ENCODE results near the gene MAGEB17. TPM values are rescaled to one million over a fixed set of nuclear protein-coding genes. Genes with fewer than 3 reads are reported as not detected.
"Not testable (repeated sequence)": the region's sequence is repeated elsewhere in the genome, so short reads cannot be mapped to it uniquely, and the experiment has no call there.

MAGEB17 gene
- total RNA-seq, result not detected in 2 replicates

DNA sequence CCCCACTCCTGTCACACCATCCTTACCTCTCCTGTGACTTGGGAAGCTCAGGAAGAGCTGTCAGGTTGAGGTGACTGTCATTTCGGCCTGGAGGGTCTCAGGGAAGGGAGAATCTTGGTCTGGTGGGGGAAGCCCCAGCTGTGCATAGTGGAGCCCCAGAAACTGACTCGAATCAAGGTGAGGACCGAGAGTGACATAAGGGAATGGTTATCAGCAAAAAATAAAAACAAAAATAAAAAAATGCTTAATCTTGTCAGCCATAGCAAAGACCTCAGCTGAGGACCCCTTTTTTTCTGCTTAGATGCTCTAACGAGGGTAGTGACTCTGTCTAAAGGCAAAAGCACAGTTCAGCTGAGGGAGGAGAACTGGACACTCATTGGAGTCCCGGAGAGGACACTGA is at the start of gene MAGEB17:
Gene MAGEB17, plus strand, starts transcription at position 301 of the 400 bp plus-strand sequence. CDS start 2,902 bp downstream, outside the sequence.
- intact Hi-C loops (cut with micrococcal nuclease), result no loop called here

GRCh38 chrX:16119353-16120220 is 47.7 kb upstream of the MAGEB17 start:
- intact Hi-C loops (cut with micrococcal nuclease), result loop anchor here (5.0 kb wide), 2 partner anchors 553 to 578 kb away; no protein-coding TSS in a partner anchor

GRCh38 chrX:16120431-16120830 is 46.9 kb upstream of the MAGEB17 start:
- intact Hi-C loops (cut with micrococcal nuclease), result loop anchor here (5.0 kb wide), 2 partner anchors 552 to 577 kb away; no protein-coding TSS in a partner anchor

GRCh38 chrX:16123222-16123786 is 44.0 kb upstream of the MAGEB17 start, which contains the start of gene GRPR:
GRPR (plus strand) TSS chrX:16123565; CDS start chrX:16123954, 389 bp downstream.
- intact Hi-C loops (cut with micrococcal nuclease), result loop anchor here (5.0 kb wide), 2 partner anchors 549 to 574 kb away; no protein-coding TSS in a partner anchor

- intact Hi-C loops (cut with micrococcal nuclease), result loop anchor here (5.0 kb wide), 2 partner anchors 548 to 573 kb away; no protein-coding TSS in a partner anchor
Measured at GRCh38 chrX:16124201-16124600, 43.1 kb upstream of the MAGEB17 start.

DNA sequence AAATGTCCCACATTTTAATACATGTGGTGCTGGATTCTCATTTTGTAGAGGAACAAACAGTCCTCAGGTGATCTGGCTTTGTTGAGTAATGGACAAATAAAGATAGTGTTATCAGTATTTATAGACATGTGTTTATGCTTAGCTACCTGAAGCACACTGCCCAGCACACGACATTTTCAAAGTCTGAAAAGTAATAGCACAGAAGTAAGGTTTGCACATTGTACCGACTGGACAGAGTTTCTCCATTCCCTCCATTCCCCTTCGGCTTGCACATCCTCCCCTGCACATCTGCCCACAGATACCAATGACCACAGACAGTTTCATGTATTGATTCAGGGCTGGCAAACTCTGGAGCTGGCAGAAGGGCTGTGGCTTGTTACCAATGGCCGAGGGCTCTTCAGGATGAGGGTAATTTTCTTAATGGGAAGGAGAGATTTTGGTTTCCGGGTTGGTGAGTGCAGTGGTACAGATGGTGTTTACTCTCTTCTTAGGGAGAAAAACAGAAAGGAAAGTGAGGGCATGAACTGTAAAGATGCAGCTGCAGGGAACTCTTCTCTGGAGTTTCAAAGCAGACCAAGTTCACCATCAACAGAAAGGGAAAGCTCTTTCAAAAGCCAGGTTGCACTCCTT is 41.6 kb upstream of the MAGEB17 start:
- intact Hi-C loops (cut with micrococcal nuclease), result no loop called here

- intact Hi-C loops (cut with micrococcal nuclease), result no loop called here
Measured at GRCh38 chrX:16130707-16131106, 36.6 kb upstream of the MAGEB17 start.

- intact Hi-C loops (cut with micrococcal nuclease), result no loop called here
Measured at GRCh38 chrX:16134936-16135335, 32.3 kb upstream of the MAGEB17 start.

DNA sequence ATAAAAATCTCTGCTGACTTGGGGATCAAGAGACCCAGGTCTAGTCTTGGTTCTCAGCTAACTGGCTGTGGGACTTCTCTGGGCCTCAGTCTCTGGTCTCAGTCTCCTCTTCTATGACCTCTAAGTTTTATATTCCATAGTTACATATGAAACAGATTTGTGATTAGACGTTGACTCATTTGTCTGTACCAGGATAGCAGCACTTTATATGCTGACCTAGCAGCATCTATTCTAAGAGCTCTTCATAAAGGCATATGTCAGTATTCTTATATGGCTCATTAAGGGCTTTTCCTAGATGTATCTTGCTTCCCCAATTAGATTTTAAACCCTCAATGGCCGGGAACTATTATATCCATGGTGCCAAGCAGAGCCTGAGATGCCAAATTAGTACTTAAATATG is 31.2 kb upstream of the MAGEB17 start:
- intact Hi-C loops (cut with micrococcal nuclease), result no loop called here

GRCh38 chrX:16137416-16138107 is 29.7 kb upstream of the MAGEB17 start:
- intact Hi-C loops (cut with micrococcal nuclease), result no loop called here

DNA sequence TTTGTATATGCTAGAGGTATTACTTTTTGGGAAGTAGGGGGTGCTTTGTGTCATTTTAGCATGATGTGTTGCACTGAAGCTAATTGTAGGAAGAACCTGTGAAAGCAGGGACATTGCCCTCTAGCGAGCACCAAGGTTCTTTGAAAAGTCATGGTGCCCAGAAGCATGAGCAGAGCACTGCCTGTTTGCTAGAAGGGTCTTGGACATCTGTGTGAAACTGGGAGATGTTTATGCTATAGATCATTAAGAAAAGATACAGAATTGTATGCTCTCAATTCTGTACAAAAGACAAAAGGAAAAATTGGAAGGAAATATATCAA is 29.2 kb upstream of the MAGEB17 start:
- intact Hi-C loops (cut with micrococcal nuclease), result no loop called here

DNA sequence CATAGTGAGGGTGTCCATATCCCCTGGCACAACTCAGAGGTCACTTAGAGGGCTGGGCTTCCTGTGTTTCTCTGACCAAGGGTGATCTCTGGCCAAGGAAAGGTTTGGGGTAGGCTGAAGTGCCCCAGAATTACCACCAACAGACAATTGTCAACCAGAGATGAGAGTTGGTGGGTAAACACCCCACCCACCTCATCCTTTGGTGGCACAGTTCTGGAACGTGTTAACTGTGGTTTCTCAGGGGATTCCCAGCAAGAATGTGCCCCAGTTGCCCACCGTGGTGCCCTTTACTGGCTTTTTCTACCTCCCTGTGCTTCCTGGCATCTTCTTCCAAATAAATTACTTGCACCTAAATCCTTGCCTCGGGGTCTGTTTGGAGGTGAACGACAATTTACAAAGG is 26.8 kb upstream of the MAGEB17 start:
- intact Hi-C loops (cut with micrococcal nuclease), result no loop called here

GRCh38 chrX:16140983-16141382 is 26.3 kb upstream of the MAGEB17 start:
- intact Hi-C loops (cut with micrococcal nuclease), result no loop called here

DNA sequence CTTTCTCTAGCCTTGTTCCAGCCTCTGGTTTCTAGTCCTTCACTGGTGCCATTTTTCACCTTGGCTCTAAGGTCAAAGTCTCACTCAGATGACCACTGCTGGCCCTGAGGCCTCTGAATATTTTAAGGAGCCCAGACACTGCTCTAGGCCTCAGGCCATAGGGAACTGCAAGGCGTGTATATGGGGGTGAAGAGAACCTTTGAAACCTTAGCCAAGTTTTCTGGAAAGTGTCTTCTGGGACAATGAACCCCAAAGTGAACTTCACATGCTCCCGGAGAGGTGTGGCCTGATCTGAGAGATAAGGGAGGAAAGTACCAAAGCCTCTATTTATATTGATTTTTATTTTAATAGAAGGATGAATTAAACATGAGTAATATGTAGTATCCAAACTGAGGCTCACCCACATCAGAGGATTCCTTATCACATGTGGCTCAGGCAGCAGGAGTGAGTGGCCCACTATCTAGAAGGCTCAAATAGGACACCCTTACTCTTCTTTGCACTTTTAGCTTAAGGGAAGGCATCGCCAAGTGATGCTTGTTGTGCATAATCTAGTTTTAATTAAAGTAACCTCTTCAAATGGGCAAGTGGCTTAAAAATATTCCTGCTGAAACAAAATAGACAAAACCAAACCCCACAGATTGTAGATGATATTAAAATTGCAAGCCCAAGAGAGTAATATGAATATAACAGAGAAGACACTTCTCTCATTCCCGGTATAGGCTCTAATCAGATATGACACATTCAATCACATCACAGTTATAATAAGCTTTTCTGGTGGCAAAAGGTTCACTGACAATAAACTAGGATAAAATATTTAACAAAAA is 25.6 kb upstream of the MAGEB17 start:
- intact Hi-C loops (cut with micrococcal nuclease), result no loop called here

DNA sequence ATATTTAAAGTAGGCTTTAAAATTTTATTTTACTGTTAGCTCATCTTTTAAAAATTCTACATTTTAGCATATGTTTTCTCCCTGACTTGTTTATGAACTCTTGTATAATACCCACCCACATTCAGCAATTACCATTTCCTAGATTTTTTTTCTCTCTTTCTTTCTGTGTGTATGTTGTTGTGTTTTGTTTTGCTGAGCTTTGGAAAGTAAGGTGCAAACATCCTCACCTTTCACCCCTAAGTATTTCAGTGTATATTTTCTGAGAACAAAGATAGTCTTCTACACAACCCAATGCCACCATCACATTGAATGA is 25.1 kb upstream of the MAGEB17 start:
- intact Hi-C loops (cut with micrococcal nuclease), result no loop called here

- intact Hi-C loops (cut with micrococcal nuclease), result no loop called here
Measured at GRCh38 chrX:16143968-16144367, 23.3 kb upstream of the MAGEB17 start.

- intact Hi-C loops (cut with micrococcal nuclease), result no loop called here
Measured at GRCh38 chrX:16144420-16144819, 22.9 kb upstream of the MAGEB17 start.

- intact Hi-C loops (cut with micrococcal nuclease), result not testable (repeated sequence)
Measured at GRCh38 chrX:16145093-16145492, 22.2 kb upstream of the MAGEB17 start.

GRCh38 chrX:16145656-16146055 is 21.6 kb upstream of the MAGEB17 start:
- intact Hi-C loops (cut with micrococcal nuclease), result no loop called here

GRCh38 chrX:16148896-16149295 is 18.4 kb upstream of the MAGEB17 start:
- intact Hi-C loops (cut with micrococcal nuclease), result no loop called here

DNA sequence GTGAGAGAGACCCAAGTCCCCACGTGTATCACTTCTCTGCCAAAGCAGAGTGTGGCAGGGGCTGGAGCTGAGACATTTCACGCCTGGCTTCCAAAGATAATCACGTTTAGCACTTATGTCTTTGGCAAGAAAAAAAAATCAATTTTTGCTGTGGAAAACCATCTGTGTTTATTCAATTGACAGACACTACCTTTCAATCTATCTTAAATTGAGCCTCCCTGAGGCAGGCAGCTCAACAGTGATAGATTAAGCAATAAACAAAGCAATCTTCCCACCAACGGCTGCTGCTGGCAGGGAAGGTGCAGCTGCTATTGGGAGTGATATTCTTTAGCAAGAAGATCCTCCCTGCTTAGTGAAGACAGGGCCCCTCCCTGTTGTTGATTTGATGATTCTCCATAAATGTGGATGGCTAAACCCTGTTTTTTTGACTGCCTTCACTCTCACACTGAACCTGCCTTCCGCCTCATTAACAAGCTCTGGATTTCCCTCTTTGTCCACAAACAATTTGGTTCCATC is 11.6 kb upstream of the MAGEB17 start:
- intact Hi-C loops (cut with micrococcal nuclease), result no loop called here

Measured in T-helper 2 cell treated with Interferon-gamma antibody and Interleukin-4, amounts not matched to agents 100 ng/mL and 5 ng/mL, for 36 hours (primary cell).